HFFc6 (cell line): Measurements from ENCODE around the gene SMG7. TPM values are rescaled to one million over a fixed set of nuclear protein-coding genes. Genes with fewer than 3 reads are reported as not detected.

Experiments used
- DNase-seq: peaks from one replicate; pipeline ENCODE4 v3.0.0-alpha.2; 2018
- H3K27ac Mint-ChIP-seq: 2 replicates; pipeline ENCODE4 v1.8.0; 2020; ENCODE audit warnings: mild to moderate bottlenecking, mixed read lengths
- H3K27me3 Mint-ChIP-seq: 2 replicates; pipeline ENCODE4 v1.8.0; 2021; ENCODE audit warnings: mild to moderate bottlenecking, moderate library complexity, mixed read lengths; ENCODE audit not compliant: insufficient read depth
- H3K36me3 Mint-ChIP-seq: 2 replicates; pipeline ENCODE4 v1.8.0; 2021; ENCODE audit warnings: low read depth, mixed read lengths
- H3K4me1 Mint-ChIP-seq: 2 replicates; pipeline ENCODE4 v1.8.0; 2020; ENCODE audit warnings: low read depth, mixed read lengths
- H3K4me3 Mint-ChIP-seq: 2 replicates; pipeline ENCODE4 v1.8.0; 2020; ENCODE audit warnings: mild to moderate bottlenecking, moderate library complexity, mixed read lengths
- H3K9me3 Mint-ChIP-seq: 2 replicates; pipeline ENCODE4 v1.8.0; 2020; ENCODE audit warnings: mild to moderate bottlenecking, mixed read lengths
- total RNA-seq, 6 experiments: library from RNA; stranded (reverse); fragmentation: NEBNext Ultra II Directional; extraction: Animal tissue kit (Norgen Biotek cat#: 25700); gene quantifications; 2 replicates in 1 of 6; 3 replicates in 5 of 6; pipeline ENCODE4 v1.2.3, GENCODE V29; 2021
- TF ChIP-seq, protein P1 (sequence below): fragments of 200-600 bp; sonication (generic); IDR thresholded peaks from 2 replicates; pipeline ENCODE4 v1.5.0; 2021; ENCODE audit warnings: antibody characterized with exemption, mild to moderate bottlenecking

SMG7 gene
- total RNA-seq, 6 experiments from 2014 or later, result 49.5 to 63.6 (median 55.5) TPM

DNA sequence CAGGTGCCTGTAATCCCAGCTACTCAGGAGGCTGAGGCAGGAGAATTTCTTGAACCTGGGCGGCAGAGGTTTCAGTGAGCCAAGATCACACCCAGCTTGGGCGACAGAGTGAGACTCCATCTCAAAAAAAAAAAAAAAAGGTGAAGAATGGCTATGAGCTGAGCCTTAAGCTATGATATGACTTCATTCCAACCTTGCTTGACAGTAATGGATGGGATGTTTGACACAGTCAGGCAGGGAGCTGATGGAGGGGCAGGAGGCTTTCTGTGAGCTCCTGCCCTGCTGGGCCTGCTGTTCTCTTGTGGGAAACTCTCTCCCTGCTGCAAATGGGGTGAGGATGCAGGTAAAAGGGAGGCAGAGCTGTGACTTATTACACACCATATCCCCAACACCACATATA lies 90.4 kb downstream of the SMG7 start:
- Mint-ChIP-seq H3K4me3 (no peak overlapping the region), H3K36me3 (no peaks in the 10 kb centered on the region), H3K27me3 (peaks cover 3% of the 10 kb centered on the region), H3K9me3 (no peaks in the 10 kb centered on the region), H3K4me1 (peaks cover 24% of the 10 kb centered on the region), H3K27ac (no peak overlapping the region)
- no peak for DNase-seq
- TF ChIP-seq, protein P1, sequence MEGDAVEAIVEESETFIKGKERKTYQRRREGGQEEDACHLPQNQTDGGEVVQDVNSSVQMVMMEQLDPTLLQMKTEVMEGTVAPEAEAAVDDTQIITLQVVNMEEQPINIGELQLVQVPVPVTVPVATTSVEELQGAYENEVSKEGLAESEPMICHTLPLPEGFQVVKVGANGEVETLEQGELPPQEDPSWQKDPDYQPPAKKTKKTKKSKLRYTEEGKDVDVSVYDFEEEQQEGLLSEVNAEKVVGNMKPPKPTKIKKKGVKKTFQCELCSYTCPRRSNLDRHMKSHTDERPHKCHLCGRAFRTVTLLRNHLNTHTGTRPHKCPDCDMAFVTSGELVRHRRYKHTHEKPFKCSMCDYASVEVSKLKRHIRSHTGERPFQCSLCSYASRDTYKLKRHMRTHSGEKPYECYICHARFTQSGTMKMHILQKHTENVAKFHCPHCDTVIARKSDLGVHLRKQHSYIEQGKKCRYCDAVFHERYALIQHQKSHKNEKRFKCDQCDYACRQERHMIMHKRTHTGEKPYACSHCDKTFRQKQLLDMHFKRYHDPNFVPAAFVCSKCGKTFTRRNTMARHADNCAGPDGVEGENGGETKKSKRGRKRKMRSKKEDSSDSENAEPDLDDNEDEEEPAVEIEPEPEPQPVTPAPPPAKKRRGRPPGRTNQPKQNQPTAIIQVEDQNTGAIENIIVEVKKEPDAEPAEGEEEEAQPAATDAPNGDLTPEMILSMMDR, result no peak

GRCh38 chr1:183565261-183565660 lies 93.0 kb downstream of the SMG7 start:
- peaks cover 44% of the 10 kb centered on the region for H3K4me1 Mint-ChIP-seq
- no peak overlapping the region for H3K4me3 Mint-ChIP-seq
- H3K36me3 Mint-ChIP-seq, result no peaks in the 10 kb centered on the region
- no peak for DNase-seq
- no peak overlapping the region for H3K27ac Mint-ChIP-seq
- TF ChIP-seq, protein P1, result no peak
- H3K9me3 Mint-ChIP-seq, result no peaks in the 10 kb centered on the region
- H3K27me3 Mint-ChIP-seq, result peaks cover 3% of the 10 kb centered on the region

DNA sequence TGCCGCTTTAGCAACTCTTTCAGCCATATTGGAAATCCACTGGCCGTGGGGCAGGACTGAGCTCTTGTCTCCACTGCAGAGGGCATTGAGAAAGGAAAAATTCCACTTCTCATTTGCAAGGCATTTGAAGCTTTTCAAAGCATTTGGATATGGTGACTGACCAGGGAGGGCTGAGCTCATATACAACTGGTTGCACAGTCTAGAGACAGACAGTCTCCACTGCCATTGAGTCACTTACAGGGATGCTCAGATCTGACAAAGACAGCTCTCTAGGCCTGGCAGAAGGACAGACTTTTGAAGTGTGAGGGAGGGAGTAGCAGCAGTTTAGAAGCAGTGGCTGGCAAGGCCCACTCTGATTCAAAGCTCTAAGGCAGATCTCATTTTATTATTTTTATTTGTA lies 93.7 kb downstream of the SMG7 start:
- Mint-ChIP-seq H3K36me3 (no peaks in the 10 kb centered on the region), H3K4me1 (peaks cover 44% of the 10 kb centered on the region)

DNA sequence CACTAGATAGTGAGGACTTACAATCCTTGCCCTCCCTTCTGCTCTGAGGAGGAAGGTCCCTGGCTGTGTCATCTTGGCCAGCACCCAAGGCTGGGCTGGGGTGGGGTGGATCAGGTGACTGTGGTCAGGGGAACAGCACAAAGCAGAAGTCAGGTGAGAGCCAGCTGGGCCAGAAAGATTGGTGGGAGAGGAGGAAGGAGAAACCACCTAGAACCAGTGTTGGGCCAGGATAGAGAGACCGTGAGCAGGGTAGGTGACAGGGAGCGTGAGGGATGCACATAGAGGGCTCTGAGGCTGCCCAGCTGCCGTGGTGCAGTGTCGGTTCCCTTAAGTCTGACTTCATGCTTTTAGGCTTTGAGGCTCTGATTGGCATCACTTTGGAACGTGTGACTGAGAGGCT lies 95.3 kb downstream of the SMG7 start:
- TF ChIP-seq, protein P1, result no peak
- Mint-ChIP-seq H3K4me3 (no peak overlapping the region), H3K9me3 (no peaks in the 10 kb centered on the region), H3K27ac (peak overlapping the region; percentile 17; the same call in 1 of the 2 replicates), H3K27me3 (peaks cover 2% of the 10 kb centered on the region), H3K4me1 (peaks cover 58% of the 10 kb centered on the region), H3K36me3 (no peaks in the 10 kb centered on the region)
- DNase-seq, result no peak

More for the DNA sequence above, 93.7 kb downstream of the SMG7 start:
- peak; percentile 24 for DNase-seq
- Mint-ChIP-seq H3K27me3 (peaks cover 2% of the 10 kb centered on the region), H3K4me3 (no peak overlapping the region), H3K9me3 (no peaks in the 10 kb centered on the region), H3K27ac (no peak overlapping the region)
- TF ChIP-seq, protein P1, result no peak

- Mint-ChIP-seq H3K4me1 (peaks cover 64% of the 10 kb centered on the region), H3K9me3 (no peaks in the 10 kb centered on the region), H3K36me3 (no peaks in the 10 kb centered on the region), H3K27me3 (peaks cover 3% of the 10 kb centered on the region), H3K4me3 (no peak overlapping the region; the same call in 1 of the 2 replicates), H3K27ac (no peak overlapping the region)
- TF ChIP-seq, protein P1, result no peak
- DNase-seq, result no peak
Measured at GRCh38 chr1:183568176-183569021, 96.1 kb downstream of the SMG7 start.
